Measurements from ENCODE around the gene FOXF1. TPM values are rescaled to one million over a fixed set of nuclear protein-coding genes. Genes with fewer than 3 reads are reported as not detected.

Gene FOXF1
- total RNA-seq, 1 experiment from 2014 or later: not detected

GRCh38 chr16:86494565-86495356 lies 15.6 kb upstream of the FOXF1 start:
- H3K4me3 Mint-ChIP-seq: peak overlapping the region; percentile 35
- DNase-seq (ENCODE audit: low spot score) (no peak), ATAC-seq (peak; percentile 6; the same call in 1 of the 2 replicates)
- no peak for TF ChIP-seq ZNF425 (CRISPR knock-in tag; conservative IDR thresholded peaks at IDR 0.05)
- no peak for TF ChIP-seq MLX (CRISPR knock-in tag; IDR thresholded peaks at IDR 0.05)
- TF ChIP-seq ZNF263 (CRISPR knock-in tag; IDR thresholded peaks at IDR 0.05; ENCODE audit: low read depth): no peak
- TF ChIP-seq ESRRA (CRISPR knock-in tag; IDR thresholded peaks at IDR 0.05; ENCODE audit: borderline replicate concordance): no peak
- ChIA-PET POLR2A (no interaction called here), CTCF (interaction anchor here (0.5 to 3.1 kb wide), 4 partner anchors 23 to 272 kb away, joined by 3 to 12 read pairs (median 8); no protein-coding TSS in a partner anchor)
- no peak overlapping the region for H3K27ac Mint-ChIP-seq
- peaks cover 100% of the 10 kb centered on the region for H3K27me3 Mint-ChIP-seq (ENCODE audit: low read depth)
- H3K4me1 Mint-ChIP-seq: peaks cover 30% of the 10 kb centered on the region
- H3K9me3 Mint-ChIP-seq: no peaks in the 10 kb centered on the region
- no peaks in the 10 kb centered on the region for H3K36me3 Mint-ChIP-seq

DNA sequence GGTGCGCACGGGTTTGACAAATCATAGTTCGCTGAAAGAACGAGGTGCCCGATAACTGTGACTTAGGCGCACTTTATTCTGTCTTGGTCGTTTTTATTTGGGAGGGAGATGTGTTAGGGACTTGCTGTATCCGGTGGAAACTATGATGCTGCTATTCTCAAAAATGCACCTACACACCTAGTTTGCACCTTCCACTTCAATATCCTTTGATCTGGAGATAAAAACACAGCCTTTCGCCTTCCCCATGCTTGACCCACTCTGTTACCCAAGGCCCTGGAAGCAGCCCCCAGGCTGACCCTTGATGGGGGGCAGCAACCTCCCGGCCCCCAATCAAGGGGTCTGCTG lies 15.0 kb upstream of the FOXF1 start:
- Mint-ChIP-seq H3K27me3 (ENCODE audit: low read depth) (peaks cover 100% of the 10 kb centered on the region), H3K9me3 (no peaks in the 10 kb centered on the region), H3K27ac (no peak overlapping the region), H3K4me3 (peak overlapping the region; percentile 31; the same call in 1 of the 2 replicates), H3K4me1 (peaks cover 32% of the 10 kb centered on the region), H3K36me3 (no peaks in the 10 kb centered on the region)
- ATAC-seq (no peak), DNase-seq (ENCODE audit: low spot score) (no peak)
- ChIA-PET POLR2A (no interaction called here), CTCF (interaction anchor here (6.6 kb wide), 1 partner anchor 22 kb away, joined by 39 read pairs; no protein-coding TSS in a partner anchor)
- no peak for TF ChIP-seq GTF2I (CRISPR knock-in tag; conservative IDR thresholded peaks at IDR 0.05)
- TF ChIP-seq NR3C1 (CRISPR knock-in tag; conservative IDR thresholded peaks at IDR 0.05; ENCODE audit: low read depth): no peak
- TF ChIP-seq, protein P1, sequence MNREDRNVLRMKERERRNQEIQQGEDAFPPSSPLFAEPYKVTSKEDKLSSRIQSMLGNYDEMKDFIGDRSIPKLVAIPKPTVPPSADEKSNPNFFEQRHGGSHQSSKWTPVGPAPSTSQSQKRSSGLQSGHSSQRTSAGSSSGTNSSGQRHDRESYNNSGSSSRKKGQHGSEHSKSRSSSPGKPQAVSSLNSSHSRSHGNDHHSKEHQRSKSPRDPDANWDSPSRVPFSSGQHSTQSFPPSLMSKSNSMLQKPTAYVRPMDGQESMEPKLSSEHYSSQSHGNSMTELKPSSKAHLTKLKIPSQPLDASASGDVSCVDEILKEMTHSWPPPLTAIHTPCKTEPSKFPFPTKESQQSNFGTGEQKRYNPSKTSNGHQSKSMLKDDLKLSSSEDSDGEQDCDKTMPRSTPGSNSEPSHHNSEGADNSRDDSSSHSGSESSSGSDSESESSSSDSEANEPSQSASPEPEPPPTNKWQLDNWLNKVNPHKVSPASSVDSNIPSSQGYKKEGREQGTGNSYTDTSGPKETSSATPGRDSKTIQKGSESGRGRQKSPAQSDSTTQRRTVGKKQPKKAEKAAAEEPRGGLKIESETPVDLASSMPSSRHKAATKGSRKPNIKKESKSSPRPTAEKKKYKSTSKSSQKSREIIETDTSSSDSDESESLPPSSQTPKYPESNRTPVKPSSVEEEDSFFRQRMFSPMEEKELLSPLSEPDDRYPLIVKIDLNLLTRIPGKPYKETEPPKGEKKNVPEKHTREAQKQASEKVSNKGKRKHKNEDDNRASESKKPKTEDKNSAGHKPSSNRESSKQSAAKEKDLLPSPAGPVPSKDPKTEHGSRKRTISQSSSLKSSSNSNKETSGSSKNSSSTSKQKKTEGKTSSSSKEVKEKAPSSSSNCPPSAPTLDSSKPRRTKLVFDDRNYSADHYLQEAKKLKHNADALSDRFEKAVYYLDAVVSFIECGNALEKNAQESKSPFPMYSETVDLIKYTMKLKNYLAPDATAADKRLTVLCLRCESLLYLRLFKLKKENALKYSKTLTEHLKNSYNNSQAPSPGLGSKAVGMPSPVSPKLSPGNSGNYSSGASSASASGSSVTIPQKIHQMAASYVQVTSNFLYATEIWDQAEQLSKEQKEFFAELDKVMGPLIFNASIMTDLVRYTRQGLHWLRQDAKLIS (CRISPR knock-in tag; IDR thresholded peaks at IDR 0.05; ENCODE audit: borderline replicate concordance): no peak
- TF ChIP-seq, protein P2, sequence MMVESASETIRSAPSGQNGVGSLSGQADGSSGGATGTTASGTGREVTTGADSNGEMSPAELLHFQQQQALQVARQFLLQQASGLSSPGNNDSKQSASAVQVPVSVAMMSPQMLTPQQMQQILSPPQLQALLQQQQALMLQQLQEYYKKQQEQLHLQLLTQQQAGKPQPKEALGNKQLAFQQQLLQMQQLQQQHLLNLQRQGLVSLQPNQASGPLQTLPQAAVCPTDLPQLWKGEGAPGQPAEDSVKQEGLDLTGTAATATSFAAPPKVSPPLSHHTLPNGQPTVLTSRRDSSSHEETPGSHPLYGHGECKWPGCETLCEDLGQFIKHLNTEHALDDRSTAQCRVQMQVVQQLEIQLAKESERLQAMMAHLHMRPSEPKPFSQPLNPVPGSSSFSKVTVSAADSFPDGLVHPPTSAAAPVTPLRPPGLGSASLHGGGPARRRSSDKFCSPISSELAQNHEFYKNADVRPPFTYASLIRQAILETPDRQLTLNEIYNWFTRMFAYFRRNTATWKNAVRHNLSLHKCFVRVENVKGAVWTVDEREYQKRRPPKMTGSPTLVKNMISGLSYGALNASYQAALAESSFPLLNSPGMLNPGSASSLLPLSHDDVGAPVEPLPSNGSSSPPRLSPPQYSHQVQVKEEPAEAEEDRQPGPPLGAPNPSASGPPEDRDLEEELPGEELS (CRISPR knock-in tag; IDR thresholded peaks at IDR 0.05): no peak
- no peak for TF ChIP-seq CREB1 (CRISPR knock-in tag; IDR thresholded peaks at IDR 0.05)
- no peak for TF ChIP-seq ZNF263 (CRISPR knock-in tag; IDR thresholded peaks at IDR 0.05; ENCODE audit: low read depth)
- no peak for TF ChIP-seq EMX1 (CRISPR knock-in tag; IDR thresholded peaks at IDR 0.05)
- no peak for TF ChIP-seq NR2C2 (CRISPR knock-in tag; IDR thresholded peaks at IDR 0.05)
- no peak for TF ChIP-seq FOXJ3 (CRISPR knock-in tag; IDR thresholded peaks at IDR 0.05; ENCODE audit: borderline replicate concordance)
- TF ChIP-seq CREM (CRISPR knock-in tag; IDR thresholded peaks at IDR 0.05): no peak
- TF ChIP-seq, protein P3, sequence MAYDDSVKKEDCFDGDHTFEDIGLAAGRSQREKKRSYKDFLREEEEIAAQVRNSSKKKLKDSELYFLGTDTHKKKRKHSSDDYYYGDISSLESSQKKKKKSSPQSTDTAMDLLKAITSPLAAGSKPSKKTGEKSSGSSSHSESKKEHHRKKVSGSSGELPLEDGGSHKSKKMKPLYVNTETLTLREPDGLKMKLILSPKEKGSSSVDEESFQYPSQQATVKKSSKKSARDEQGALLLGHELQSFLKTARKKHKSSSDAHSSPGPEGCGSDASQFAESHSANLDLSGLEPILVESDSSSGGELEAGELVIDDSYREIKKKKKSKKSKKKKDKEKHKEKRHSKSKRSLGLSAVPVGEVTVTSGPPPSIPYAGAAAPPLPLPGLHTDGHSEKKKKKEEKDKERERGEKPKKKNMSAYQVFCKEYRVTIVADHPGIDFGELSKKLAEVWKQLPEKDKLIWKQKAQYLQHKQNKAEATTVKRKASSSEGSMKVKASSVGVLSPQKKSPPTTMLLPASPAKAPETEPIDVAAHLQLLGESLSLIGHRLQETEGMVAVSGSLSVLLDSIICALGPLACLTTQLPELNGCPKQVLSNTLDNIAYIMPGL (CRISPR knock-in tag; IDR thresholded peaks at IDR 0.05): no peak

Data from WTC11 (cell line).